H1 (cell line): Measurements from ENCODE around the gene PRICKLE3.

Source experiments
- CEBPB ChIP-seq: IDR thresholded peaks from 2 replicates; pipeline ENCODE4 v1.6.1; 2012; ENCODE audit warnings: low read depth, low read length
- CREB1 ChIP-seq: IDR thresholded peaks from 2 replicates; pipeline ENCODE4 v1.6.1; 2012; ENCODE audit warnings: inconsistent platforms
- EP300 ChIP-seq, 2 experiments: IDR thresholded peaks; 1 replicate in 1 of 2; 2 replicates in 1 of 2; pipeline ENCODE4 v1.6.1; 2011 to 2012; ENCODE audit warnings: low read depth in 2 of 2, low read length in 2 of 2, mild to moderate bottlenecking in 2 of 2, borderline replicate concordance in 1 of 2, inconsistent platforms in 1 of 2, moderate library complexity in 1 of 2
- GABPA ChIP-seq: IDR thresholded peaks from 2 replicates; pipeline ENCODE4 v1.6.1; 2011; ENCODE audit warnings: mild to moderate bottlenecking, low read length, moderate library complexity, borderline replicate concordance; ENCODE audit not compliant: insufficient read depth
- HDAC2 ChIP-seq, 2 experiments: fragments of 300-600 bp in 1 of 2; sonication (generic) in 1 of 2; IDR thresholded peaks; 2 replicates each; pipeline ENCODE4 v1.6.1; 2011 to 2012; ENCODE audit warnings: low read depth in 2 of 2, low read length in 2 of 2, mild to moderate bottlenecking in 2 of 2, moderate library complexity in 2 of 2, borderline replicate concordance in 1 of 2, inconsistent platforms in 1 of 2
- KDM1A ChIP-seq: fragments of 200-600, 300-600 bp; sonication (generic); IDR thresholded peaks from 2 replicates; pipeline ENCODE4 v1.7.1; 2016; ENCODE audit warnings: mild to moderate bottlenecking, low read length, borderline replicate concordance
- POLR2AphosphoS5 ChIP-seq: IDR thresholded peaks from 2 replicates; pipeline ENCODE4 v1.6.1; 2011; ENCODE audit warnings: low read depth, low read length
- RAD21 ChIP-seq, 2 experiments: IDR thresholded peaks in 1 of 2; conservative IDR thresholded peaks in 1 of 2; 2 replicates each; pipeline ENCODE4 v1.6.1; 2011; ENCODE audit warnings: low read depth in 2 of 2, low read length in 2 of 2, improper control_type of control experiment in 1 of 2, inconsistent platforms in 1 of 2, mild to moderate bottlenecking in 1 of 2, moderate library complexity in 1 of 2
- SP1 ChIP-seq: IDR thresholded peaks from 2 replicates; pipeline ENCODE4 v1.6.1; 2011; ENCODE audit warnings: low read depth, low read length
- TF ChIP-seq, protein P1 (sequence below), 3 experiments: IDR thresholded peaks; 1 replicate in 2 of 3; 2 replicates in 1 of 3; pipeline versions ENCODE4 v1.5.1 to v1.6.1; 2011; ENCODE audit warnings: low read length in 3 of 3, mild to moderate bottlenecking in 3 of 3, inconsistent platforms in 2 of 3, low read depth in 1 of 3, moderate library complexity in 1 of 3; ENCODE audit not compliant: insufficient read depth in 1 of 3; ENCODE audit errors: control extremely low read depth in 1 of 3
- TF ChIP-seq, protein P2 (sequence below): IDR thresholded peaks from 2 replicates; pipeline ENCODE4 v1.6.1; 2011; ENCODE audit warnings: low read length, improper control_type of control experiment

- TF ChIP-seq SP1, result no peak
- no peak for TF ChIP-seq RAD21 (IDR thresholded peaks at IDR 0.05 in 1 of 2, conservative IDR thresholded peaks at IDR 0.05 in 1 of 2; ENCODE audit: low read depth in 2 of 2, low read length in 2 of 2)
- TF ChIP-seq EP300 (IDR thresholded peaks at IDR 0.05; ENCODE audit: borderline replicate concordance in 1 of 2, low read depth in 2 of 2, low read length in 2 of 2), result no peak
- no peak for TF ChIP-seq POLR2AphosphoS5
- TF ChIP-seq CREB1, result no peak
- no peak for TF ChIP-seq GABPA
- TF ChIP-seq KDM1A, result no peak
- TF ChIP-seq CEBPB, result no peak
- TF ChIP-seq, protein P1, sequence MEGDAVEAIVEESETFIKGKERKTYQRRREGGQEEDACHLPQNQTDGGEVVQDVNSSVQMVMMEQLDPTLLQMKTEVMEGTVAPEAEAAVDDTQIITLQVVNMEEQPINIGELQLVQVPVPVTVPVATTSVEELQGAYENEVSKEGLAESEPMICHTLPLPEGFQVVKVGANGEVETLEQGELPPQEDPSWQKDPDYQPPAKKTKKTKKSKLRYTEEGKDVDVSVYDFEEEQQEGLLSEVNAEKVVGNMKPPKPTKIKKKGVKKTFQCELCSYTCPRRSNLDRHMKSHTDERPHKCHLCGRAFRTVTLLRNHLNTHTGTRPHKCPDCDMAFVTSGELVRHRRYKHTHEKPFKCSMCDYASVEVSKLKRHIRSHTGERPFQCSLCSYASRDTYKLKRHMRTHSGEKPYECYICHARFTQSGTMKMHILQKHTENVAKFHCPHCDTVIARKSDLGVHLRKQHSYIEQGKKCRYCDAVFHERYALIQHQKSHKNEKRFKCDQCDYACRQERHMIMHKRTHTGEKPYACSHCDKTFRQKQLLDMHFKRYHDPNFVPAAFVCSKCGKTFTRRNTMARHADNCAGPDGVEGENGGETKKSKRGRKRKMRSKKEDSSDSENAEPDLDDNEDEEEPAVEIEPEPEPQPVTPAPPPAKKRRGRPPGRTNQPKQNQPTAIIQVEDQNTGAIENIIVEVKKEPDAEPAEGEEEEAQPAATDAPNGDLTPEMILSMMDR (IDR thresholded peaks at IDR 0.05; ENCODE audit: control extremely low read depth in 1 of 3, insufficient read depth in 1 of 3, low read depth in 1 of 3, low read length in 3 of 3), result no peak
- TF ChIP-seq, protein P2, sequence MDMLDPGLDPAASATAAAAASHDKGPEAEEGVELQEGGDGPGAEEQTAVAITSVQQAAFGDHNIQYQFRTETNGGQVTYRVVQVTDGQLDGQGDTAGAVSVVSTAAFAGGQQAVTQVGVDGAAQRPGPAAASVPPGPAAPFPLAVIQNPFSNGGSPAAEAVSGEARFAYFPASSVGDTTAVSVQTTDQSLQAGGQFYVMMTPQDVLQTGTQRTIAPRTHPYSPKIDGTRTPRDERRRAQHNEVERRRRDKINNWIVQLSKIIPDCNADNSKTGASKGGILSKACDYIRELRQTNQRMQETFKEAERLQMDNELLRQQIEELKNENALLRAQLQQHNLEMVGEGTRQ, result no peak
- no peak for TF ChIP-seq HDAC2 (IDR thresholded peaks at IDR 0.05; ENCODE audit: borderline replicate concordance in 1 of 2, low read depth in 2 of 2, low read length in 2 of 2)
Observed at GRCh38 chrX:49176421-49177326, 9.5 kb downstream of the PRICKLE3 start.
